ENCODE results near the gene CRACDL. TPM values are rescaled to one million over a fixed set of nuclear protein-coding genes. Genes with fewer than 3 reads are reported as not detected.

CRACDL gene
- total RNA-seq, 1 donor from 2014 or later = 6.2 TPM

GRCh38 chr2:98806236-98806697 is 129.8 kb downstream of the CRACDL start:
- H3K36me3 Mint-ChIP-seq = peaks cover 7% of the 10 kb centered on the region
- peaks cover 30% of the 10 kb centered on the region for H3K4me1 Mint-ChIP-seq (ENCODE audit: unreplicated experiment)
- DNase-seq (ENCODE audit: extremely low spot score, unreplicated experiment) = peak; percentile 51
- no peak overlapping the region for H3K27ac Mint-ChIP-seq
- TF ChIP-seq CTCF (conservative IDR thresholded peaks at IDR 0.05) = no peak
- H3K9me3 Mint-ChIP-seq = peaks cover 5% of the 10 kb centered on the region
- peaks cover 6% of the 10 kb centered on the region for H3K27me3 Mint-ChIP-seq
- no peak overlapping the region for H3K4me3 Mint-ChIP-seq

DNA sequence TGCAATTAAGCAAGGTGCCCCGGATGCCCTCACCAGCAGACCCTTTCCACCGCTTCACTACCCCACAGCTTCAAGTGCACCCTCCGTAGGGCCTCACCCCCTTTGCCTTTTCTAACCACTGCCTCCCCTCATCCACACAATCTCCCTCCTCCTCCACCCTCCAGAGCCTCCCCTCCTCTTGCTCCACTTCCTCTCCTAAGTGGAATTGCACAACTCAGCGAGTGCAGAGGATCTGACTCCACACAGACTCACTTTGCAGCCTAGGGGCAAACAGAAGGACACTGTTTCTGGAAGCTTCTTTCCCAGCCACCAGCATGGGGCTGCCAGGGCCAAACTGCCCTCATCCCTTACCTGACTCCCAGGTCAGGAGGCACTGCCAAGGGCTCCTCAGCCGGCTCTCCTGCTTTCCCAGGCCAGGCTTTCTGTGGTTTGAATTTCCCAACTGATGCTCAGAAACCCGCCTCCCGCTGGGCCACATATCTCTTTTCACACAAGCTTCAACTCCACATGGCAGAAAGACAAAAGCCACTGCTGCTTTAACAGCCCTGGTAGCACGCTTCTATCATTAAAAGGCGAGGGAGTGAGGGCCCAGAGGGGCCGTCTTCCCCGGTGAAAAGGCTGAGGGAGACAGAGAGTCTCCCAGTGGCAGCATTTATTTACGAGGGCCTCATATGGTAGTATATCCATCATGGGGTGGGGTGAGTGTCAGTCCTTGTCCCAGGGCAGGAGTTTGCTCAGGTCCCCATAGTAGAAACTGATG is 130.4 kb downstream of the CRACDL start:
- peaks cover 2% of the 10 kb centered on the region for H3K9me3 Mint-ChIP-seq
- peak overlapping the region; percentile 36 for H3K27ac Mint-ChIP-seq
- H3K4me1 Mint-ChIP-seq (ENCODE audit: unreplicated experiment) = peaks cover 25% of the 10 kb centered on the region
- peaks cover 4% of the 10 kb centered on the region for H3K27me3 Mint-ChIP-seq
- no peak for TF ChIP-seq CTCF (conservative IDR thresholded peaks at IDR 0.05)
- peaks cover 4% of the 10 kb centered on the region for H3K36me3 Mint-ChIP-seq
- no peak overlapping the region for H3K4me3 Mint-ChIP-seq
- DNase-seq (ENCODE audit: extremely low spot score, unreplicated experiment) = peak; percentile 57

DNA sequence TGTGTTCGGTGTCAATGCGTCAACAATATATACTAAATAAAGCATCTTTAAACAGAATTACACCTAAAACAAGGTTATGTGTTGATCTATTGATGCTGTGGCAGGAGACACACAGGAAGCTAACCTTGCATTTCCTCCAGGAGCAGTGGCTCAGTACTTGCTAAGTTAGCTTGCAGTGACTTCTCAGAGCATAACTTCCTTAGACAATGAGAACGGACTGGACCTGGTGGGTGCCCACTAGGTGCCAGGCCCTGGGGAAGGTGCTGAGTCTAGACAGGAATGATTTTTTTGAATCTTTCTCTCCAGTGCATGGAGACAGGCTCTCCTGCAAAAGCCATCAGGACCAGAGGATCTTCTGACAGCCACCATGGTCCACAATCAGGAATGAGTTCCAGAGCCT is 131.3 kb downstream of the CRACDL start:
- Mint-ChIP-seq H3K4me3 (no peak overlapping the region), H3K9me3 (no peaks in the 10 kb centered on the region), H3K27me3 (peaks cover 7% of the 10 kb centered on the region), H3K4me1 (ENCODE audit: unreplicated experiment) (peaks cover 17% of the 10 kb centered on the region), H3K36me3 (no peaks in the 10 kb centered on the region), H3K27ac (peak overlapping the region; percentile 21)
- peak; percentile 22 for DNase-seq (ENCODE audit: extremely low spot score, unreplicated experiment)
- TF ChIP-seq CTCF (conservative IDR thresholded peaks at IDR 0.05) = no peak

GRCh38 chr2:98804265-98804650 is 131.8 kb downstream of the CRACDL start:
- Mint-ChIP-seq H3K27ac (peak overlapping the region; percentile 21), H3K27me3 (peaks cover 11% of the 10 kb centered on the region), H3K9me3 (no peaks in the 10 kb centered on the region), H3K4me1 (ENCODE audit: unreplicated experiment) (peaks cover 16% of the 10 kb centered on the region), H3K36me3 (no peaks in the 10 kb centered on the region), H3K4me3 (no peak overlapping the region)
- DNase-seq (ENCODE audit: extremely low spot score, unreplicated experiment) = peak; percentile 11
- TF ChIP-seq CTCF (conservative IDR thresholded peaks at IDR 0.05) = no peak

DNA sequence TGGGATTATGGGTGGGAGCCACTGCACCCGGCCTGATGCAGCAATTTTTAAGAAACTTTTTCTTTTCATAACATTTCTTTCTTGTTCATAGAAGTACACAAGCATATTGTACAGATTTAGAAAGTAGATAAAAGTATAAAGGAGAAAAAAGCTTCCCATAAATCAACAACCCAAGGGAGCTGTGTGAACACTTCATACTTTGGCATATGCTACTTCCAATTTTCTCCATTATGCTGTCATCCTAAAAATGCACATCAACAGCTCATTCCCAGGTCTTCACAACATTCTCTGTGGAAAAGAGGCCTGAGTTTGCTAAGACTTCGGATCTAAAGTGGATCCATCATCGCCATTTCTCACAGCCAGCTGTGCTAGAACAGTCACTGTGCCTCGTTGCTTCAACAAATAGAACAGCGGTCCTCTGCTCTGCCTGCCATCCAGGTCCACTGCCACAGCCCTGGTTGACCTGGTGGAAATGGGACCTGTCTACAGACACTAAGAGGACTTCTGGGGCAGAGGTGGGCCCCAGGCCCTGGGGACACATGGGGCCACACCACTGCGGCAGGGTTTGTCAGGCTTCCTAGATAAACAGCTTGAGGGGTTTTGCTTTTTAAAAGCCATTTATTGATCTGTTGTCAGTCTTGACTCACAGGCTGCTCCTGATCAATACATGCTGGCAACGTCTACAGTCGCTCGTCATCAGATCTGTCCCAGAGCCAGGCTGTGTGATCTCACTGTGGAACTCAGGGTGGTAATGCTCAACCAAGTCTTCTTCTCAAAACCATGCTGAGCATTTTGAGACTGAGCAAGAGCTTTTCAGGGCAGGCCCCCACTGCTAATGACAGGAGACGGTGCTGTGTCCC is 132.4 kb downstream of the CRACDL start:
- DNase-seq (ENCODE audit: extremely low spot score, unreplicated experiment) = peak; percentile 45
- no peak for TF ChIP-seq CTCF (conservative IDR thresholded peaks at IDR 0.05)
- no peak overlapping the region for H3K27ac Mint-ChIP-seq
- no peak overlapping the region for H3K4me3 Mint-ChIP-seq
- no peaks in the 10 kb centered on the region for H3K36me3 Mint-ChIP-seq
- H3K4me1 Mint-ChIP-seq (ENCODE audit: unreplicated experiment) = peaks cover 16% of the 10 kb centered on the region
- H3K27me3 Mint-ChIP-seq = peaks cover 11% of the 10 kb centered on the region
- no peaks in the 10 kb centered on the region for H3K9me3 Mint-ChIP-seq

All from type B pancreatic cell (in vitro differentiated cells).